HepG2 (cell line): ENCODE data around the gene C3orf85.

Experiments
- EP300 ChIP-seq, 3 experiments: sonication (generic) in 1 of 3; formaldehyde crosslinking in 1 of 3; IDR thresholded peaks; 2 replicates each; pipeline versions ENCODE4 v1.5.1 to v1.6.1; 2011 to 2020; ENCODE audit warnings: low read depth in 2 of 3, low read length in 2 of 3, borderline replicate concordance in 1 of 3, improper control_type of control experiment in 1 of 3, mild to moderate bottlenecking in 1 of 3, missing genetic modification reagents in 1 of 3, moderate library complexity in 1 of 3
- FOXJ3 ChIP-seq: sonication (generic); formaldehyde crosslinking; IDR thresholded peaks from 2 replicates; pipeline ENCODE4 v1.4.0; 2020; ENCODE audit warnings: missing genetic modification reagents, mild to moderate bottlenecking, borderline replicate concordance
- RAD21 ChIP-seq: fragments of 450-650 bp; formaldehyde crosslinking; IDR thresholded peaks from 2 replicates; pipeline ENCODE4 v1.5.0; 2020; ENCODE audit warnings: mild to moderate bottlenecking
- RFX1 ChIP-seq: fragments of 450-650 bp; IDR thresholded peaks from 2 replicates; pipeline ENCODE4 v1.6.1; 2017
- TF ChIP-seq, protein P1 (sequence below): sonication (generic); formaldehyde crosslinking; IDR thresholded peaks from 2 replicates; pipeline ENCODE4 v1.4.0; 2020; ENCODE audit warnings: mild to moderate bottlenecking, missing genetic modification reagents

DNA sequence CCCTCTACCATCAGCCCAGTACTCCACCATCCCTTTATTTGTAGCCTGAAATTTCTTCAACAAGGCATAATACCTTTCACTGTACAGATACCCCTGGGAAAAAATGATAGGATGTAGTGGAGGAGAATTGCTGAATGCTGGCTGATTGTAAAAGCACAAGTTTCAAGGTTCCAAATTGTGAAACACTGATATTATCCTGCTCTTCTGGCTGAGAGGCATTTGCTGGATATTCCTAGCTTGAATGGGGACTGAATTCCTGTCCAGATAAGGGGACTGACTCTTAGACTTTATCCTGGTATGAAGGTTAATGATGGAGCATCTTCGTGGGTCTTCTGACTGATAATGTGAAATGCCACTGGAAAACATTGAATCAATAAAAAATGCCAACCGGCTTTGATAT lies 9.0 kb upstream of the C3orf85 start:
- no peak for TF ChIP-seq EP300 (IDR thresholded peaks at IDR 0.05; ENCODE audit: low read depth in 2 of 2, low read length in 2 of 2)
- no peak for TF ChIP-seq EP300 (CRISPR knock-in tag; IDR thresholded peaks at IDR 0.05; ENCODE audit: borderline replicate concordance)
- no peak for TF ChIP-seq RAD21 (CRISPR knock-in tag)
- TF ChIP-seq, protein P1, sequence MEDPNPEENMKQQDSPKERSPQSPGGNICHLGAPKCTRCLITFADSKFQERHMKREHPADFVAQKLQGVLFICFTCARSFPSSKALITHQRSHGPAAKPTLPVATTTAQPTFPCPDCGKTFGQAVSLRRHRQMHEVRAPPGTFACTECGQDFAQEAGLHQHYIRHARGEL (CRISPR knock-in tag): no peak
- no peak for TF ChIP-seq RFX1
- no peak for TF ChIP-seq FOXJ3
